NCI-H187 treated with DMSO at 0.1 percent for 48 hours (cell line): ENCODE measurements around the gene WDR36.
"Not testable (repeated sequence)": the region's sequence is repeated elsewhere in the genome, so short reads cannot be mapped to it uniquely, and the experiment has no call there.

ENCODE experiments used
- DNase-seq: peaks from one replicate; lab custom pipeline; 2025; lab: John Stamatoyannopoulos, UW

Gene WDR36

DNA sequence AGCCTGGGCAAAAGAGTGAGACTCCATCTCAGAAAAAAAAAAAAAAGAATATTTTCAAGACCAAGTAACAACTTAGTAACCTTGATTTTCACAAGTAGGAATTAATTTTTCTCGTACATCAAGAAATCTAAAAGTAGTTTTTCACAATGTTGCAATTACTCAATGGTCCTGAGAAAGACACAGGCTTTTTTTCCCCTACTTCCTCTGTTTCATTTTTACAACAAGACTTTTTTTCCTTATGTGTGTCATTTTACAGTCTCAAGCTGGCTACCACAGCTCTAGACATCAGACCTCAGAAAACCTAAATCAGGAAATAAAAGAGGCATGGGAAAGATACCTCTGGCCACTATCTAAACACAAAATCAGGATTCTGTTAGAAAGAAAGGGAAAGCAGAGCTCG lies 45.9 kb downstream of the WDR36 start:
- DNase-seq = no peak

DNA sequence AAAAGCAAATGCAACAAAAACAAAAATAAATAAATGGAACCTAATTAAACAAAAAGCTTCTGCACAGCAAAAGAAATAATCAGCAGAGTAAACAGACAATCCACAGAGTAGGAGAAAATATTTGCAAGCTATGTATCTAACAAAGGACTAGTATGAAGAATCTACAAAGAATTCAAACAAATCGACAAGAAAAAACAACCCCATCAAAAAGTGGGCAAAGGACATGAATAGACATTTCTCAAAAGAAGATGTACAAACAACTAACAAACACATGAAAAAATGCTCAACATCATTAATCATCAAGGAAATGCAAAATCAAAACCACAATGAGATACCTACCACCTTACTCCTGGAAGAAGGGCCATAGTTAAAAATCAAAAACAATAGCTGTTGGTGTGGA lies 49.3 kb downstream of the WDR36 start:
- DNase-seq = not testable (repeated sequence)

DNA sequence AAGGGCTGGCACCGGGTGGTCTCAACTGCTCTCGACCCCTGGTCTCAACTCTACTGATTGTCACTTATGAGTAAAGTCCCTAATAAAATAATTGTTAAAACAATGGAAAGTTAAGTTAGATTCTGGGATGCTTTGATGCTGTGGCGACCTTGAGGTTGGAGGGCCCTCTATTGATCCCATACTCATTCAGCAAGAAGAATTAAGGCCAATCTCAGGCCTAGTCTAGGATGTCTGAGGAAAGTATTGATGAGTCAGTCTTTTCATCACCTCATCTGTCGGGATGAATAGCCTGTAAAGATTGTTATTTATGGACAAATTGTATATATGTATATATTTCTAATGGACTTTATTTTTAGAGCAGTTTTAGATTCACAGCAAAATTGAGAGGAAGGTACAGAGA lies 50.8 kb downstream of the WDR36 start:
- DNase-seq = no peak

DNA sequence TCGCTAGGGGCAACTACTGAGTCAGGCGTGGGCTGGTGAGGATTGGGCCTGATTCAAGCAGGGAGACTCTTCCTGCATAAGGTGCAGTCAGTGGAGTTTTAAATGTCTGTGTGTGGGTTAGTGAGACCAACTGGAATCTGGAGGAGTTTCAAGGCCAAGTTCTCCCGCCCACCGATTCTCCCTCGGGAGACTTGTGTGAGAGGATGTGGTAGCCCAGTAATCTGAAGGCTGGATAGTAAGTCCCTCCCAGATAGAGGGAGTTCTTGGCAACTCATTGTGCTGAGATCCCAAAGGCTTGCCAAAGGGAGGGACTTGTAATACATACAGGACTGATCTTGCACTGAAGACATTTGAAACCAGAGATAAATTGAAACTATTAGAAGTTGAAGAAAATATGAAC lies 51.8 kb downstream of the WDR36 start:
- no peak for DNase-seq

DNA sequence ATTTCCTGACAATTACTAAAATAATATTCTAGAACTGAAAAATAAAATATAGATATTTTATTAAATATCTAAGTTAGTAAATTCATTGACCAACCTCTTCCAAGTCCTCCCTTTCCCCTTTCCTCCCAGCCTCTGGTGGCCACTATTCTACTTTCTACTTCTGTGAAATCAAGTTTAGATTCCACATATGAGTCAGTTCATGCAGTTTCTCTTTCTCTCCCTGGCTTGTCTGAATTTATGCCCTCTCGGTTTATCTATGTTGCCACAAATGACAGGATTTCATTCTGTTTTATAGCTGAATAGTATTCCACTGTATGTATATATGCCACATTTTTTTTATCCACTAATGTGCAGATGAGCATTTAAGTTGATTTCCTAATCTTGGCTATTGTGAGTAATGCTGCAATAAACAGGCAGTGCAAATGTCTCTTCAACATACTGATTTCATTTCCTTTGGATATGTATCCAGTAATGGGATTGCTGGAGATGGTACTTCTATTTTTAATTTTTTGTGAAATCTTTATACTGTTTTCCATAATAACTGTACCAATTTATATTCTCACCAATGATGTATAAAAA lies 52.3 kb downstream of the WDR36 start:
- DNase-seq = no peak

DNA sequence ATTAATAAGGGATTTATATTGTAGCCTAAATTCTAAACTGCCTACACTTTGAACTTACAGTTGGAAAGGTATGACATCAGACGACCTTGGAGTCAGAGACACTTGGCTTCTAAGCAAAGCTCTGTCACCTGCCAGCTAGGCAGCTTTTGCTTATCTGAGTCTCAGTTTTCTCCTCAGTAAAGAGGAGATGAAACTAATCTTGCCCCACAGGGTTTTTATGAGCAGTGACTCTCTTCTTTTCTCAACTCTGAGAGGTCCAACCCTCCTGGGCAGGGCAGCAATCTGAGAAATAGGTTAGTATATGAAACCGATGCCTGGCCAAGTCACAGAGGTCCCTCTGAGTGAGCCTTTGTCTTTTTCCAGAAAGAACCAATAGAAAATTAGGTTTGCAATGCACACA lies 53.9 kb downstream of the WDR36 start:
- no peak for DNase-seq

DNA sequence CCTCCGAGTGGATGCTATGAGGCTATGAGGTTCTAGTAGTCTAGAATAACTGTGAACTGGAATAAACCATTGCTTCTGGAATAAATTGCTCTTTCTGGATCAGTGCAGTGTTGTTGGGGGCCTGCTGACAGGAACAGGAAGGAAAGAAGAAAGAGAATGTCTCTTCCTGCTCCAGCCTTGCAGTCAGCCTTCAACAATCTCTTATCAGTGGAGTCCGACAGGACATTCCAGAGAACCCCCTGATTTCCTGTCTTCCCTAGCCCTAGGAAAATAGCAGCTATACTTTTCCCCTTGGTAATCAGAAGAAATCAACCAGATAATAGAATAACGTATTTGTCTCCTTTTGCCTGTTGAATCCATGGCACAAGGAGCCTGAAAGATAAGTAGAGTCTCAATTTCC lies 55.4 kb downstream of the WDR36 start:
- DNase-seq = no peak

DNA sequence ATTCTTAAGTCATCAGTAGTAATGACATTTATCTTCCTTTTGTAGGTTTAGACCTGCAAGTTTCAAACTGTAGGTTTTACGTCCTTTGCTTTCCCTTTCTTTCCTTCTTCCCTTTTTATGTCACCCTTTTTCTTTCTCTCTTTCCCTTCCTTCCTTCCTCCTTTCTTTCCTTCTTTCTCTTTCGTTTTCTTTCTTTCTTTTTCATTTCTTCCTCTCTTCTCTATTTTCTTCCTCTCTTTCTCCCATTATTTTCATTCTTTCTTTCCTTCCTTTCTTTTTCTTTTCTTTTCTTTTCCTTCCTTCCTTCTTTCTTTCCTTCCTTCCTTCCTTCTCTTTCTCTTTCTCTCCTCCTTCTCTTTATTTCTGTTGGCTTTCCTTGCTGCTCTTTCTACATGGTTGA lies 59.9 kb downstream of the WDR36 start:
- DNase-seq = no peak

DNA sequence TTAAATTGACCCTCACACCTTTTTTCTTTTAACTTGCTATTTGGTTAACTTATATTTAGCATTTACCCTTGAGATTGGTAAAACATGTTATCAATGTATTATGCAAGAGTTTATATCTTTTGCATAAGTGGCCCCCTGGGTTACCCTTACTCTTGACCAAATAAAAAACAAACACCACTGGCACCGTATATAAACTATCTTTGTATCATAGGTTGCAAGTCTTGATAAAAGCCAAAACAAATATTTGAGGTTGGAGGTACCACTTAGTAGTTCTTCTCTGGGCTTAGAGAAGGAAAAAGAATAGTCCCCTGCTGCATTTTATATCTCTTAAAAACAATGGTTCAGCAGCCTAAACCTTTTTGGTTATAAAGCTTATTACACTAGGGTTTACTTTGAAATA lies 61.3 kb downstream of the WDR36 start:
- no peak for DNase-seq

DNA sequence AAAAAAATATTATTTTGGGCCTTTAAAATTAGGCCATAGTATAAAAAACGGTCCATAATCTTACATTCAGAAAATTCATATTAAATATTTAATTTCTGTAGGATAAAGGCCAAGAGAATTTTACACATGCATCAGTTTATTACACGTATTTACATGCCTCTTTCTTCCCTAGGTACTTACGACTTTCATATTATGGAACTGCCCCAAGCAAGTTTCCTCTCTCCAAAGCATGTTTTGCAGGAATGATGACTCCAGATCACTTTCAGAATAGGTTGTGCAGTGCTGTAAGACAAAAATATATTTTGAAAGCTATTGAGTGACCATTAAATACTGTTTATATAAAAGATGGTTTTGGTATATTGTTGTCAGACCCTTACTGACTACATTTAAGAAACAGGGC lies 61.8 kb downstream of the WDR36 start:
- DNase-seq = no peak

DNA sequence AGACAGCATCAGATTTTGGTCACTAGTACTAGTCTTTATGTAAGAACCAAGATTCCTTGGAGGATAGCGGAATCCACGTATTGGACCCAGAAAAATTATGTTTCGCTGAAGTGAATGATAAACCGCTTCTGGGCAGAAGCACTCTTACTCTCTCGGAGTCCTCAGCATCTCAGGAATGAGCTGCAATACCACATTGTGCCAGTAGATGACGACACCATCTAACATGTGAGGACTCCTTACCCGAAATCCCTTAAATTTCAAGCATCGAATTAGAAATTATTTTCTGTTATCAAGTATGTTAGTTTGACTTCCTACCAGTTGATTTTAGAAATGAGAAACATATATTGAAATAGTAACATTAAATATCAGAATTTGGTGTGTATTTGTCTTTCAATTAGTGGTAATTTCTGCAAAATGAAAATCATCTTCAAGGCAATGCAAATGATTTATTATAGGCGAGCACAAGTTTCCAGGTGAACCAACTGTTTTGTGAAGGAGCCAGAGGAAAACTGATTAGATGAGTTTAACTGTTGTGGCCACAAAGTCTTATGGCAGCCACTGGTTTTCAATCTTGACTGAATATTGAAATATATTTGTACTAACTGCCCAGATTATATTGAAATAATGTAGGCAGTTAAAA lies 66.1 kb downstream of the WDR36 start:
- DNase-seq = no peak

DNA sequence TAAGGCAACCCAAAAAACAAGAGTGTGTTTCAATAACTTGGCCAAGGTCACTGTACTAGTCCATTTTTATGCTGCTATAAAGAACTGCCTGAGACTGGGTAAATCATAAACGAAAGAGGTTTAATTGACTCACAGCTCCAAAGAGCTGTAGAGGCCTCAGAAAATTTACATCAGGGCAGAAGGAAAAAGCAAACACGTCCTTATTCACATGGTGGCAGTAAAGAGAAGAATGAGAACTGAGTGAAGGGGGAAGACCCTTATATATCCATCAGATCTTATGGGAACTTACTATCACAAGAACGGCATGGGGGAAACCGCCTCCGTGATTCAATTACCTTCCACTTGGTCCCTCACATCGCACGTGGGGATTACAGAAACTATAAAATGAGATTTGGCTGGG lies 67.7 kb downstream of the WDR36 start:
- DNase-seq = no peak

DNA sequence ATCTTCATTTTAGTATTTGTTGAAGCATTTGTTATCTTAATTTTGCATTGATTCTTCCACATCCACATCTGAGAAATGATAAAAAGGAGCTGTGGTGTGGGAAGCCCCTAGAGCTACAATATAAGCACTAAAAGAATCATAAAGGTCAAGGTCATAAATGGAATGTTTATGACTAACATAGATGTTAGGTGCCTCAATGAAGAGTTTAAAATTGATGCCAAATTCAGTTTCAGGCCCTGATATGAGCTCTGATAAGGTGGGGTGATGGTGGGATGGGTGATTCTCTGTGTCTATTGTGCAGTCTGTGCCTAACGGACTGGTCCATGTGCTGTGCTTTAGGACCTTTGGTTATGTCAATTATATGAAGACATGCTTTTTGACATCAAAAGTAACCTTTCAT lies 70.9 kb downstream of the WDR36 start:
- DNase-seq = no peak

DNA sequence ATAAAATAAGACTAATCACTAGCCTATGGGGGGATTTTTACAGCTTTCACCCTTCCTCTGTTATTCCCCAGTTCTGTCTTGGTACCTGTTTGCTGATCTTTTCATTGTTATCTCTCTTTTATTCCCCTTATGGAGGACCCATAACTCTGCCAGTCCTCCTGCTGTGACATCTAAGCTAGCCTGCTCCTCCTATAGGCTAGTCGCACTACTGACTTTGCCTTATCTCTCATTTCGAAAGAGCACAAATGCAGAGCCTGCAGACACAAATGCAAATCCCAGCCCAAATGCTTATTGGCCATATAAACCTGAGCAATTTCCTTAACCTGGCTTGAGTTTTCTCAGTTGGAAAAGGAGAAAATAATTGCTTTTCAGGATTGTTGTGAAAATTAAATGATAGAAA lies 72.9 kb downstream of the WDR36 start:
- DNase-seq = no peak

DNA sequence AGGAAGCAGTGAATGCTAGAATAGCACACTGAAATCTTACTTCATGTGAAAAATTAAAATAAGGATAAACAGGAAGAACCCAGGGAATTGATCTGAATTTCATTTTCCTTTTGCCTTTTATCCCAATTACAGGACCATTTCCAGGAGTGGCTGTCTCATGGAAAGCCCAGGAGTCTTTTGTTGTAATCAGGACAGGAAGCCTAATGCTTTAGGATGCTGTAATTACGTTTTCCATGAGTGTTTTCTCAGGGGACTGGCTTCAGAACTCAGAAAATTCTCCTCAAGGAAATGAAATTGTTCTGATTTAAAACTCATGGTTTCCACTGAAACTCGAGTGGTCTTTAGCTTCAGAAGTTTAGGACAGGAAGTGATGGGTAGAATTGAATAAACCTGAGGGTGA lies 75.4 kb downstream of the WDR36 start:
- DNase-seq = no peak

DNA sequence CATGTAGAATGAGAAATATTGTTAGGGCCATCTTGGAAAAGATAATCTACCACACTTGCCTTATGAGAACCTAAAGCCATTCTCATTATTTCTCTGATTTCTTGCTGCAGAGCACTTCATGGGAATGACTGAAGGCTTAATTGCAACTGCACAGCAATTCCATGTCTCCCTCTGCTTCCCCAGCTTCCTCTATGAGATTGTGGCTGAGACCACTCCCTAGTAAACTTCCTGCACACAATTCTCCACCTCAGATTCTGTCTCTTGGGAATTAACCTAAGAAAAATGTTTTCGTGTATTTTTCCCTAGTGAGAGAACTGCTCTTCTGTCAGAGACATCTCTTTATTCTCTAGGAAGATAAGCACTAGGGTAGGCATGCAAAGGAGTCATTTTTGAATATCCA lies 76.5 kb downstream of the WDR36 start:
- DNase-seq = no peak

DNA sequence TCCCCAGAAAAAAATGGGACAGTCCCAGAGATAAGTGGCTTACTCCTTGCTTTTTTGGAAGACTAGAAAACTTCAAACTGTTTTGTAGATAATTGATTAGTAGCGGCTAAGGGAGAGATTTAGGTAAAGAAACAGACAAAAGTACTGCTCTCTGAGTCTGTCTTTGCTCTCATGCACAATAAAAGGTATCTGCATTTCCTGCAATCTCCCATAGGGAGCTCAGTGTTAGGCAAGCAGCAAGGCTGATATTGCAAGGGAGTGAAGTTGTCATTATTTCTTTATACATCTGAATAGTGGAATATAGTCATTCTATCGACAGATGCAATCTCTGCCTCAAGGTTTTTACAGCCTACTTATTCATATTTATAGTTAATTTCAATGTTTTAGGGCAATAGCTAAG lies 77.1 kb downstream of the WDR36 start:
- DNase-seq = no peak

DNA sequence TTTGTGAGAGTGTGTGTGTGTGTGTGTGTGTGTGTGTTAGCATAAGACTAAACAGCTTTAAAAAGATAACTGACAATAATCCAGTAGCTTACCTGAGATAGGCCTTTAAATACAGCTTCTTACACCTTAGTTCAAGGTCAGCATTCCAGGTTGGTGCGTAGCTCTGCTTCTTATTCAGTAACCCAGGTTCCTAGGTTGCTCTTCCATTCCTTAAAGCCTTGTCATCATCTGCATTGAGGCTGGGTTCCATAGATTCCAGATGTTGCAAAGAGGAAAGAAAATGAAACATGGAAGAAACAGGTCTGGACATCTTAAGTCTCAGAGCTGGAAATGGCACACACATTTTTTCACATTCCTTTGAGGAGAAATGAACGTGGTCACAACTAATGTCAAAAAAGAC lies 78.1 kb downstream of the WDR36 start:
- DNase-seq = no peak

DNA sequence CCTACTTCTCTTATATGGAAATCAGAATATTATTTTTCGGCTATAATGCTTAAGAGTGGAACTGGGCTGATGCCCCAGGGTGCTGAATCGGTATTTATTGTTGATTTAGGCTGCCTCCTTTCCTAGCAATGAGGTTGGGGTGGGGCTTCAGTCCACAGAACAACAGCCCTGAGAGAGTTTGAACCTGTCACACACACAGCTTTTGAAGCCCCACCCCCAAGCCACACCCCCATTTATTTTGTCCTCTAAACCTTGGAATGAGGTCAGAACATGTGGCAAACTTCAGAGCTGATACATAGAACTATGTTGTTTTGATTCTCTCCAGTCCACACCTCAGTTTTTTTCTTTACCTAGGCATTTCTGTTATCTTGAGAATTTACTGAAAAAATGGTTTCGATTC lies 80.4 kb downstream of the WDR36 start:
- no peak for DNase-seq

DNA sequence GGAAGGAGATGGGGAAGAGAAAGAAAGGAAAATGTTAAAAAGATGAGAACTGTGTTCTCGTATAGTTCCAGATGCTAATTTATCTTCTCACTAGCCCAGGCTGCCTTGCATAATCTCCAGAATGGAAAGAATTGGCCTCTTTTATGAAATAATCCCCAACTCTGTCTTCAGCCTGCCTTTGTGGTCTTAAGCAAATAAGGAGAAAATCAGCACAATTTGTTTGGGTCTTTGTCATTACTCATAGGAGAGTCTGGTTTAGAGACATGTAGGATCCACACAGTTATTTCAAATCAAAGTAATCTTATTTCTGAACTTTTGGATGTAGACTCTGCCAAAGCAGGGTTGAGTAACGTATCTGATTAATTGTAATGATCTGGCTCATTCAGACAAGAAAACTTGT lies 81.3 kb downstream of the WDR36 start:
- DNase-seq = no peak
